ENCODE results near the gene TCAIM.

- TF ChIP-seq, protein P1, sequence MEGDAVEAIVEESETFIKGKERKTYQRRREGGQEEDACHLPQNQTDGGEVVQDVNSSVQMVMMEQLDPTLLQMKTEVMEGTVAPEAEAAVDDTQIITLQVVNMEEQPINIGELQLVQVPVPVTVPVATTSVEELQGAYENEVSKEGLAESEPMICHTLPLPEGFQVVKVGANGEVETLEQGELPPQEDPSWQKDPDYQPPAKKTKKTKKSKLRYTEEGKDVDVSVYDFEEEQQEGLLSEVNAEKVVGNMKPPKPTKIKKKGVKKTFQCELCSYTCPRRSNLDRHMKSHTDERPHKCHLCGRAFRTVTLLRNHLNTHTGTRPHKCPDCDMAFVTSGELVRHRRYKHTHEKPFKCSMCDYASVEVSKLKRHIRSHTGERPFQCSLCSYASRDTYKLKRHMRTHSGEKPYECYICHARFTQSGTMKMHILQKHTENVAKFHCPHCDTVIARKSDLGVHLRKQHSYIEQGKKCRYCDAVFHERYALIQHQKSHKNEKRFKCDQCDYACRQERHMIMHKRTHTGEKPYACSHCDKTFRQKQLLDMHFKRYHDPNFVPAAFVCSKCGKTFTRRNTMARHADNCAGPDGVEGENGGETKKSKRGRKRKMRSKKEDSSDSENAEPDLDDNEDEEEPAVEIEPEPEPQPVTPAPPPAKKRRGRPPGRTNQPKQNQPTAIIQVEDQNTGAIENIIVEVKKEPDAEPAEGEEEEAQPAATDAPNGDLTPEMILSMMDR (optimal IDR thresholded peaks at IDR 0.05 in 1 of 3, IDR thresholded peaks at IDR 0.05 in 1 of 3, conservative IDR thresholded peaks at IDR 0.05 in 1 of 3; ENCODE audit: extremely low read depth in 1 of 3, insufficient read depth in 2 of 3, low read length in 3 of 3) = no peak
- TF ChIP-seq EZH2 (IDR thresholded peaks at IDR 0.05; ENCODE audit: low read length) = no peak
These were observed 14.0 kb upstream of the TCAIM start for GRCh38 chr3:44324584-44324983.
